ENCODE measurements around the gene ELL2. TPM values are rescaled to one million over a fixed set of nuclear protein-coding genes. Genes with fewer than 3 reads are reported as not detected.

Gene ELL2
- total and polyA plus RNA-seq, 9 of the 15 experiments (the other 6 are each of a cell fraction or from before 2014, with no cell fraction given), result 4.3 to 18.3 (median 14.5) TPM

GRCh38 chr5:95916687-95917085 is 45.0 kb downstream of the ELL2 start:
- CTCF ChIA-PET (ENCODE audit: low intra/inter-chr PET ratio), result no interaction called here
- WGBS (ENCODE audit: insufficient coverage, low coverage, missing lambda C conversion rate), result 87% methylated on average over 4 of the region's 4 CpGs

More at GRCh38 chr5:95916687-95917085, 45.0 kb downstream of the ELL2 start:
- no peaks in the 10 kb centered on the region for H3K9me1 ChIP-seq (ENCODE audit: control insufficient read depth, insufficient read depth, low read length)
- H3K27me3 ChIP-seq (ENCODE audit: control insufficient read depth in 2 of 2, insufficient read depth in 2 of 2, low read length in 2 of 2), result no peaks in the 10 kb centered on the region
- FAIRE-seq (no peak), ATAC-seq (no peak), DNase-seq (ENCODE audit: extremely low read depth in 1 of 4, low spot score in 3 of 4) (no peak)
- BruUV-seq (replicated peaks), result no TSS peak
- TF ChIP-seq, protein P1, sequence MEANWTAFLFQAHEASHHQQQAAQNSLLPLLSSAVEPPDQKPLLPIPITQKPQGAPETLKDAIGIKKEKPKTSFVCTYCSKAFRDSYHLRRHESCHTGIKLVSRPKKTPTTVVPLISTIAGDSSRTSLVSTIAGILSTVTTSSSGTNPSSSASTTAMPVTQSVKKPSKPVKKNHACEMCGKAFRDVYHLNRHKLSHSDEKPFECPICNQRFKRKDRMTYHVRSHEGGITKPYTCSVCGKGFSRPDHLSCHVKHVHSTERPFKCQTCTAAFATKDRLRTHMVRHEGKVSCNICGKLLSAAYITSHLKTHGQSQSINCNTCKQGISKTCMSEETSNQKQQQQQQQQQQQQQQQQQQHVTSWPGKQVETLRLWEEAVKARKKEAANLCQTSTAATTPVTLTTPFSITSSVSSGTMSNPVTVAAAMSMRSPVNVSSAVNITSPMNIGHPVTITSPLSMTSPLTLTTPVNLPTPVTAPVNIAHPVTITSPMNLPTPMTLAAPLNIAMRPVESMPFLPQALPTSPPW (CRISPR knock-in tag; IDR thresholded peaks at IDR 0.05), result no peak
- TF ChIP-seq BCLAF1 (IDR thresholded peaks at IDR 0.05; ENCODE audit: borderline replicate concordance in 1 of 2, control insufficient read depth in 1 of 2, low read depth in 2 of 2, low read length in 1 of 2) (no peak), ZNF778 (CRISPR knock-in tag; IDR thresholded peaks at IDR 0.05) (no peak), ZNF41 (CRISPR knock-in tag; conservative IDR thresholded peaks at IDR 0.05) (no peak), RAD21 (CRISPR knock-in tag; conservative IDR thresholded peaks at IDR 0.05 in 1 of 2, IDR thresholded peaks at IDR 0.05 in 1 of 2) (no peak), NFYB (IDR thresholded peaks at IDR 0.05; ENCODE audit: extremely low read depth, insufficient read length) (no peak), NFXL1 (CRISPR knock-in tag; IDR thresholded peaks at IDR 0.05) (no peak), KAT2B (IDR thresholded peaks at IDR 0.05; ENCODE audit: low read depth, low read length) (no peak), BCL6 (CRISPR knock-in tag; IDR thresholded peaks at IDR 0.05) (no peak), SNIP1 (IDR thresholded peaks at IDR 0.05; ENCODE audit: low read depth) (no peak), CBX3 (IDR thresholded peaks at IDR 0.05; ENCODE audit: borderline replicate concordance in 1 of 2, low read length in 2 of 2) (no peak), TAF15 (IDR thresholded peaks at IDR 0.05; ENCODE audit: low read depth, low read length) (no peak), RBFOX2 (IDR thresholded peaks at IDR 0.05; ENCODE audit: low read depth, low read length) (no peak), SUPT5H (IDR thresholded peaks at IDR 0.05) (no peak), SFPQ (IDR thresholded peaks at IDR 0.05; ENCODE audit: low read depth, low read length) (no peak)
- no peak overlapping the region for H2AFZ ChIP-seq (ENCODE audit: low read depth, low read length)
- no peaks in the 10 kb centered on the region for H4K20me1 ChIP-seq (replicated peaks; ENCODE audit: control insufficient read depth, insufficient read depth, low read length)
- H3K4me1 ChIP-seq (replicated peaks in 1 of 2; ENCODE audit: control insufficient read depth in 2 of 2, insufficient read depth in 2 of 2, low read length in 2 of 2), result peaks cover 0 to 15% of the 10 kb centered on the region in 2 experiments; a peak in 2 of 5 replicates
- no peaks in the 10 kb centered on the region for H3K9me3 ChIP-seq (replicated peaks; ENCODE audit: control insufficient read depth, insufficient read depth, low read depth, low read length)
- POLR2A ChIA-PET, result interaction anchor here (0.6 to 1.4 kb wide), 3 partner anchors 14 to 35 kb away, joined by 3 read pairs; no protein-coding TSS in a partner anchor
- in situ Hi-C loops (cut with MboI), result no loop called here
- no peak overlapping the region for H3K4me2 ChIP-seq (ENCODE audit: insufficient read depth, low read length)
- no peak overlapping the region for H3K27ac ChIP-seq (ENCODE audit: extremely low read depth, low read depth, low read length)
- intact Hi-C loops (cut with micrococcal nuclease), result no loop called here
- H3K36me3 ChIP-seq (ENCODE audit: control insufficient read depth, insufficient read depth, low read length), result 0 out of 3 replicates have a peak, but pooled peaks cover 4% of the 10 kb centered on the region
- H3K79me2 ChIP-seq (ENCODE audit: control insufficient read depth, insufficient read depth, low read length), result no peaks in the 10 kb centered on the region
- no peak overlapping the region for H3K9ac ChIP-seq (ENCODE audit: insufficient read depth in 1 of 2, low read depth in 2 of 2, low read length in 2 of 2)
- H3K4me3 ChIP-seq, result no peak overlapping the region

All from K562 (cell line).